Heart right ventricle (tissue), 16 donors: ENCODE results near the gene ZNF764. TPM values are rescaled to one million over a fixed set of nuclear protein-coding genes. Genes with fewer than 3 reads are reported as not detected.

Experiments
- ATAC-seq, 8 donors: fragments of 200-7000 bp; cut with Tn5 transposase; one replicate each; pipeline ENCODE4 v1.9.1; 2020; ENCODE audit warnings: mild to moderate bottlenecking in 8 of 8, moderate library complexity in 8 of 8, moderate number of reproducible peaks in 1 of 8
- DNase-seq, 2 donors: peaks; one replicate each; pipeline ENCODE4 v3.0.0-alpha.2; 2020
- H3K27ac ChIP-seq, 10 donors: fragments of 200-600 bp; sonication (generic) in 2 of 10; one replicate each; pipeline versions ENCODE4 v1.5.0 to v1.8.0; 2020 to 2022; ENCODE audit warnings: mild to moderate bottlenecking in 3 of 10
- H3K27me3 ChIP-seq, 7 donors: fragments of 200-600 bp; one replicate each; pipeline ENCODE4 v1.8.0; 2021 to 2022; ENCODE audit warnings: mild to moderate bottlenecking in 2 of 7
- H3K36me3 ChIP-seq, 9 donors: fragments of 200-600 bp; sonication (generic) in 1 of 9; one replicate each; pipeline versions ENCODE4 v1.5.0 to v1.8.0; 2020 to 2022; ENCODE audit warnings: mild to moderate bottlenecking in 2 of 9
- H3K4me1 ChIP-seq, 9 donors: fragments of 200-600 bp; sonication (generic) in 1 of 9; one replicate each; pipeline versions ENCODE4 v1.5.0 to v1.8.0; 2020 to 2022; ENCODE audit warnings: mild to moderate bottlenecking in 4 of 9
- H3K4me3 ChIP-seq, 10 donors: fragments of 200-600 bp; sonication (generic) in 2 of 10; one replicate each; pipeline versions ENCODE4 v1.5.0 to v1.8.0; 2020 to 2022; ENCODE audit warnings: mild to moderate bottlenecking in 7 of 10, moderate library complexity in 2 of 10
- H3K9me3 ChIP-seq, 11 donors: fragments of 200-600 bp in 10 of 11; sonication (generic) in 2 of 11; one replicate each; pipeline versions ENCODE4 v1.5.0 to v1.8.0; 2013 to 2022; ENCODE audit warnings: mild to moderate bottlenecking in 2 of 11, control low read depth in 1 of 11, moderate library complexity in 1 of 11
- WGBS, 2 donors: extraction: QIAGEN DNeasy Blood & Tissue Kit; methylation state at CpG; one replicate each; pipeline ENCODE4 v1.1.7; 2013; ENCODE audit warnings: inconsistent platforms in 1 of 2; 5-methylcytosine and 5-hydroxymethylcytosine counted together
- intact Hi-C, 10 donors: fragments of 100-400 bp; cut with DNase I; formaldehyde crosslinking; loops; one replicate each; pipeline versions ENCODE4 v1.11.1 to v1.14.2; 2022
- polyA plus RNA-seq, 2 donors: library from polyadenylated mRNA; stranded (reverse); fragments of 200-250 nt; gene quantifications; one replicate each; pipeline ENCODE4 v1.2.3, GENCODE V29; 2013
- total RNA-seq, 10 donors: library from RNA; stranded (reverse); fragmentation: NEBNext Ultra II Directional in 3 of 10; extraction: Animal tissue kit (Norgen Biotek cat#: 25700) in 3 of 10; gene quantifications; one replicate each; pipeline versions ENCODE4 v1.2.1 to v1.2.4, GENCODE V29; 2021 to 2023
- TF ChIP-seq, protein P1 (sequence below), 9 donors: fragments of 200-600 bp; sonication (generic) in 2 of 9; IDR thresholded peaks; one replicate each; pipeline versions ENCODE4 v1.5.0 to v1.8.0; 2021 to 2022; ENCODE audit warnings: antibody characterized with exemption in 9 of 9, mild to moderate bottlenecking in 5 of 9, moderate library complexity in 1 of 9
- donor health status: Arrhythmogenic right ventricular cardiomyopathy.
- donor health status: ischemic (EF 13 %, LVEDD 7.1; RV severe dilation, severe dysfunction).
- donor health status: healthy with polysubstance abuse.
- donor health status: DM: no; HTN: yes; CAD: no.
- donor health status: DM: no; HTN: no; CAD: no.
- donor health status: ischemic (EF 25% LVEDD 6.9; RV normal size, moderate dysfunction).
- donor health status: ischemic (EF 25% LVEDD 5.7; RV mildly dilated, moderate dysfunction).
- donor health status: healthy.
- donor health status: DM: yes; HTN: yes; CAD: no.
- donor health status: Ischemic cardiomyopathy.
- donor health status: ischemic (EF 35%, LVEDD 5.7; RV mildly dilated, moderate dysfunction).
- donor health status: nonischemic (EF 11% LVEDD 7.7; RV severe dilation, severe dysfunction).
- donor health status: DM: yes; HTN: yes; CAD: no.
- donor health status: PGD.
- donor health status: ischemic (EF 29% LVEDD 5.4; RV normal size, mild dysfunction).
- donor health status: nonischemic (EF 23%, LVEDD 6.1; RV moderate dilation, normal function).

The ZNF764 gene
- total and polyA plus RNA-seq, 12 donors: 5.6 to 15.3 (median 10.3) TPM

DNA sequence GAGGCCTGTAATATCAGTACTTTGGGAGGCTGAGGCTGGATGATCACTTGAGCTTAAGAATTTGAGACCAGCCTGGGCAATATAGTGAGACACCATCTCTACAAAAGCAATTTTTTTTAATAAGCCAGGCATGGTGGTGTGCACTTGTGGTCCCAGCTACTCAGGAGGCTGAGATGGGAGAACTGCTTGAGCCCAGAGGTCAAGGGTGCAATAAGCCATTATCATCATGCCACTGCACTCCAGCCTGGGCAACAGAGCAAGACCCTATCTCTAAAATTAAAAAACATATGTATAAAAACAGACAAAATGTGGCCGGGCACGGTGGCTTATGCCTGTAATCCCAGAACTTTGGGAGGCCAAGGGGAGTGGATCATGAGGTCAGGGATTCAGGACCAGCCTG lies 30.5 kb upstream of the ZNF764 start:
- intact Hi-C loops: loop anchor here in 6 of 10 donors (5.0 to 10.0 kb wide), 6 partner anchors 39 to 141 kb away; partner anchors contain the start of genes ZNF747 (in 3 of the 6) and SEPHS2 (in 1 of the 6)
- WGBS, 2 donors: 90 to 92% methylated on average over 2 of the region's 2 CpGs
- Histone ChIP-seq H3K4me1 (peaks cover 3 to 23% (median 13%) of the 10 kb centered on the region in 9 donors), H3K27me3 (no peaks in the 10 kb centered on the region), H3K4me3 (no peak overlapping the region), H3K27ac (no peak overlapping the region), H3K36me3 (peaks cover 0 to 14% (median 0%) of the 10 kb centered on the region in 9 donors), H3K9me3 (no peaks in the 10 kb centered on the region)
- TF ChIP-seq, protein P1, sequence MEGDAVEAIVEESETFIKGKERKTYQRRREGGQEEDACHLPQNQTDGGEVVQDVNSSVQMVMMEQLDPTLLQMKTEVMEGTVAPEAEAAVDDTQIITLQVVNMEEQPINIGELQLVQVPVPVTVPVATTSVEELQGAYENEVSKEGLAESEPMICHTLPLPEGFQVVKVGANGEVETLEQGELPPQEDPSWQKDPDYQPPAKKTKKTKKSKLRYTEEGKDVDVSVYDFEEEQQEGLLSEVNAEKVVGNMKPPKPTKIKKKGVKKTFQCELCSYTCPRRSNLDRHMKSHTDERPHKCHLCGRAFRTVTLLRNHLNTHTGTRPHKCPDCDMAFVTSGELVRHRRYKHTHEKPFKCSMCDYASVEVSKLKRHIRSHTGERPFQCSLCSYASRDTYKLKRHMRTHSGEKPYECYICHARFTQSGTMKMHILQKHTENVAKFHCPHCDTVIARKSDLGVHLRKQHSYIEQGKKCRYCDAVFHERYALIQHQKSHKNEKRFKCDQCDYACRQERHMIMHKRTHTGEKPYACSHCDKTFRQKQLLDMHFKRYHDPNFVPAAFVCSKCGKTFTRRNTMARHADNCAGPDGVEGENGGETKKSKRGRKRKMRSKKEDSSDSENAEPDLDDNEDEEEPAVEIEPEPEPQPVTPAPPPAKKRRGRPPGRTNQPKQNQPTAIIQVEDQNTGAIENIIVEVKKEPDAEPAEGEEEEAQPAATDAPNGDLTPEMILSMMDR (IDR thresholded peaks at IDR 0.05): no peak
- DNase-seq (no peak), ATAC-seq (no peak)

DNA sequence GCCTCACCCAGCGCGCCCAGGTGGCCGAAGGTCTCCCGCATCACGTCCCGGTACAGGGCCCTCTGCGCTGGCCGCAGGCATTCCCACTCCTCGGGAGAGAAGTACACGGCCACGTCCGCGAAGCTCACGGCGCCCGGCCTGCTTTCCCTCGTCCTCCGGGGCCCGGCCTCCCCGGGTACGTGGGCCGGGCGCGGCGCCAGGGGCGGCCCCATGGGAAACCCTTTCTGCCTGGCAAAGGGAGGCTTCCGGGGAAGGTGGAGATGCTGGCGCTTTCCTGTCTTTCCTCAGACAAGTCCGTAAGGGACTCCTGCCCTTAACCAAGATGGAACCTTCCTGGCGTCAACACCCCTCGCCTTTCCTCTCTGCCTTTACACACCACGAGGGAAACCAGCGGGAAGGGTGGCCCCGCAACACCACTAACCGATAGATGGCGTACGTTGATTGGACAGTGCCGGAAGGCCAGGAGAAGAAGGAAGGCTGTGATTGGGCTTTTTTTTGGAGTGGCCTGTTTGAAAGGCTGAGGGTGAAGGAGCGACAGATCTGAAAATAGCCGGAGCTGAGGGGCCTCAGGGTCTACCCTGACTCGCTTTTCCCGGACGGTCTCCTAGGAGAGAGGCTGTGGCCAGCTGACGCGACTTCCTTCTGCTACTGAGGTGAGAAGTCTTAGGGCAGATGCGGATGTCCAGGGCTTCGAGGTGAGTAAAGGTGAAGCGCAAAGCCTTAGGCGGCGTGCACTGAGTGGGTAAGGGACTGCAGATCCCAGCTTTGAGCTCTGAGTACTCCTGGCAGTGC lies 27.4 kb upstream of the ZNF764 start, which contains the start of gene ZNF785:
Gene ZNF785 (minus strand): TSS at position 298 of the 792 bp plus-strand sequence. CDS start 86 bp downstream, at position 212.
- no peaks in the 10 kb centered on the region for H3K27me3 ChIP-seq
- H3K36me3 ChIP-seq: peaks cover 0 to 45% (median 23%) of the 10 kb centered on the region in 9 donors
- peaks cover 3 to 26% (median 13%) of the 10 kb centered on the region in 9 donors for H3K4me1 ChIP-seq
- ATAC-seq (peak; percentile 98 to 100 (median 99)), DNase-seq (peak; percentile 91 to 99)
- intact Hi-C loops: loop anchor here in 6 of 10 donors (1.0 to 10.0 kb wide), 11 partner anchors 13 to 138 kb away; partner anchors contain the start of genes ZNF747 (in 4 of the 6), ZNF688 (in 2 of the 6), FBRS (in 1 of the 6) and SEPHS2 (in 1 of the 6)
- 0% methylated on average over 44 to 50 of the region's 50 CpGs for WGBS, 2 donors
- H3K27ac ChIP-seq: peak within 1 kb of the TSS; percentile 67 to 97 (median 94)
- H3K9me3 ChIP-seq: no peaks in the 10 kb centered on the region
- peak within 1 kb of the TSS; percentile 63 to 93 (median 78) for H3K4me3 ChIP-seq
- TF ChIP-seq, protein P1 (IDR thresholded peaks at IDR 0.05): peak in 7 of 9 donors; percentile 19 to 54 (median 42)

DNA sequence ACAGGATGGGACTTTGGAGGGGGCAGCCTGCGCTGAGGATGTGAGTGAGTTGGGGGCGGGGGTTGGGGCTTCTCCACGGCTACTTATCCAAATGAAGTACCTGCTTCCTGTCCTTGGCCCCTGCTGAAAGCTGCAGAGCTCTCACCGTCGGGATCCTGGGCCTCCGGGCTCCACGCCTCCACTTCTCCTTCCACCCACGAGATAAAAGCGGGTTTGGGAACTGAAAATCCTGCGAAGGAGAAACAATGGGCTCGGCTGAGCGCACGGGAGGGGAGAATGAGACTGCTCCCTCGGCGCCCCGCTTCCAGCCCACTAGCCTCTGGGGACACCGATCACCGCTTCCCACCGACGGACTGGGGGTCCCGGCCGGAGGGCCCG lies 26.8 kb upstream of the ZNF764 start:
- Histone ChIP-seq H3K4me1 (peaks cover 3 to 26% (median 13%) of the 10 kb centered on the region in 9 donors), H3K36me3 (peaks cover 0 to 50% (median 23%) of the 10 kb centered on the region in 9 donors), H3K9me3 (no peaks in the 10 kb centered on the region), H3K27ac (peak overlapping the region; percentile 67 to 97 (median 94)), H3K27me3 (no peaks in the 10 kb centered on the region), H3K4me3 (peak overlapping the region; percentile 63 to 93 (median 78))
- ATAC-seq (peak in 4 of 8 donors; percentile 4 to 20 (median 9)), DNase-seq (no peak)
- intact Hi-C loops: loop anchor here in 6 of 10 donors (1.0 to 10.0 kb wide), 11 partner anchors 13 to 138 kb away; partner anchors contain the start of genes ZNF747 (in 4 of the 6), ZNF688 (in 2 of the 6), FBRS (in 1 of the 6) and SEPHS2 (in 1 of the 6)
- TF ChIP-seq, protein P1 (IDR thresholded peaks at IDR 0.05): no peak
- 0 to 1% methylated on average over 23 of the region's 23 CpGs for WGBS, 2 donors

DNA sequence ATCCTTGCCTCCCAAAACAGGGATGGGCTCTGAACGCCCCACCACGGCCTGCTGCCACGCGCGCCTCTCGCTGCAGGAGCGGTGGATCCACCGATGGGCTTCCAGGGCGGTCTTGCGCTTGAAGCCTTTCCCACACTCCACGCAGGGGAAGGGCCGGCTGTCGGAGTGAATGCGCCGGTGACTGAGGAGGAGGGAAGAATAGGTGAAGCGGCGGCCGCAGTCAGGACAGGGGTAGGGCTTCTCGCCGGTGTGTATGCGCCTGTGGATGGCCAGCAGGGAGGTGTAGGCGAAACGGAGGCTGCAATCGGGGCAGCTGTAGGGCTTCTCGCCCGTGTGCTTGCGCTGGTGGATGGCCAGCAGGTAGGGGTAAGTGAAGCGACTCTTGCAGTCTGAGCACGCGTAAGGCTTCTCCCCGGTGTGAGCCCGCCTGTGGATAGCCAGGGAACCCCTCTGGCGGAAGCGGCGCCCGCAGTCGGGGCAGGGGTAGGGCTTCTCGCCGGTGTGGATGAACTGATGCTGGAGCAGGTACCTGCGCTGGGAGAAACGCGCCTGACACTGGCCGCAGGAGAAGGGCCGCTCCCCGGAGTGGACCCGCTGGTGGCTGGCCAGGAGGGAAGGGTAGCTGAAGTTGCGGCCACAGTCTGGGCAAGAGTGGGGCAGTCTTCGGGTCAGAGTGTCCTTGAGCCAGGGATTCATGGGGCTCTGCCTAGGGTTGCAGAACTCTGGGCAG lies 24.6 kb upstream of the ZNF764 start:
- no peak for DNase-seq
- peaks cover 0 to 69% (median 23%) of the 10 kb centered on the region in 9 donors for H3K36me3 ChIP-seq

More for the DNA sequence above, 24.6 kb upstream of the ZNF764 start:
- intact Hi-C loops: loop anchor here in 3 of 10 donors (10.0 kb wide), 2 partner anchors 48 to 52 kb away; partner anchors contain the start of gene ZNF747 (in 2 of the 3)
- Histone ChIP-seq H3K4me1 (peaks cover 3 to 26% (median 13%) of the 10 kb centered on the region in 9 donors), H3K9me3 (no peaks in the 10 kb centered on the region), H3K27me3 (no peaks in the 10 kb centered on the region), H3K4me3 (no peak overlapping the region), H3K27ac (no peak overlapping the region)
- 95 to 96% methylated on average over 46 to 48 of the region's 48 CpGs for WGBS, 2 donors
- ATAC-seq: no peak
- TF ChIP-seq, protein P1 (IDR thresholded peaks at IDR 0.05): no peak
